GM21526 (cell line): ENCODE results near the gene B2M.
"Not testable (repeated sequence)": the region's sequence is repeated elsewhere in the genome, so short reads cannot be mapped to it uniquely, and the experiment has no call there.

ENCODE experiments used
- ATAC-seq: cut with Tn5 transposase; IDR thresholded peaks from one replicate; pipeline ENCODE4 v1.9.1; 2021; ENCODE audit warnings: moderate library complexity; ENCODE audit not compliant: unreplicated experiment, low FRiP score

B2M gene

GRCh38 chr15:44711096-44711742 lies at the start of gene B2M, which contains the start of gene PATL2:
Gene B2M, plus strand, starts transcription at chr15:44711517. Its CDS starts 30 bp downstream, at chr15:44711547.
Gene PATL2, minus strand, starts transcription at chr15:44711323. Its CDS starts 34,833 bp downstream, at chr15:44676490.
- peak; percentile 76 for ATAC-seq

- no peak for ATAC-seq
Observed at GRCh38 chr15:44661576-44661975, 49.7 kb upstream of the B2M start.

DNA sequence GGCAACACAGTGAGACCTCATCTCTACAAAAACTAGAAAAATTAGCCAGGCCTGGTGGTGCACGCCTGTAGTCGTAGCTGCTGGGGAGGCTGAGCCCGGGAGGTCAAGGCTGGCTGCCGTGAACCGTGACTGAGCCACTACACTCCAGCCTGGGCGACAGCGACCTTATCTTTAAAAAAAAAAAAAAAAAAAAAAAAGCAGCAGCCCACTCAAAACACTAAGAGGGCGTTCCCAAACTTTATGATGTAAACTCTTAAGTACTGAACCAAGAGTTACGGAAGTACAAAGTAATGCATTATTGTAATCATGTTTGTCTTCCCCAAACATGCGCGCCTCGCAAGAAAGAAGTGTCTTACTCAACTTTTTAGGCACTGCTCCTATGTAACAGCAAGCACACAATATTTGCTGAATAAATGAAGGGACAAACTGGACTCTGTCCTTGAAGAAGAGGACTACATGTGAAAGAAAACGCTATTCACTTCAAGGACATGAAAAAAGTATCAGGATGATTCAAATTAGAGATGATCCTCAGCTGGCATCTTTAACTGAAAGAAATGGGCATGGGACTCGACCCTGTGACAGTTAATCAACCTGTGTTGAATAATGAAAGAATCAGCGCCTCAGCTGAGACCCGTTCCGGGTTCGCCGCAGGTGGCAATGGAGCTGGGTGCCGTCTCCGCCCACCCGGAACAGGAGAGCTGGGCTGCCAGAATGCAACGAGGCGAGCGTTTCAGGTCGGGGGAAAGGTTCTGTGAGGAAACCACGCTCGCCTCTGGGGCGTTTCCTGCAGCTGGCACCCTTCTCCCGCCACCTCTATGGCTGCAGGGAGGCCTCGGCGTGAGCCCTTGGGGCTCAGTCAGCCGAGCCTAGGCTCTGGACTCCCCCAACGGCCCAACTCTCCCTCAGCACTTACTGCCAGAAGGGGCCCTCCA lies 48.6 kb upstream of the B2M start:
- peak; percentile 42 for ATAC-seq

- ATAC-seq, result peak; percentile 67
Observed at GRCh38 chr15:44663410-44664308, 47.7 kb upstream of the B2M start, which contains the start of gene SPG11. Gene SPG11, minus strand, starts transcription at chr15:44663662. Its CDS starts 15 bp downstream, at chr15:44663647.

DNA sequence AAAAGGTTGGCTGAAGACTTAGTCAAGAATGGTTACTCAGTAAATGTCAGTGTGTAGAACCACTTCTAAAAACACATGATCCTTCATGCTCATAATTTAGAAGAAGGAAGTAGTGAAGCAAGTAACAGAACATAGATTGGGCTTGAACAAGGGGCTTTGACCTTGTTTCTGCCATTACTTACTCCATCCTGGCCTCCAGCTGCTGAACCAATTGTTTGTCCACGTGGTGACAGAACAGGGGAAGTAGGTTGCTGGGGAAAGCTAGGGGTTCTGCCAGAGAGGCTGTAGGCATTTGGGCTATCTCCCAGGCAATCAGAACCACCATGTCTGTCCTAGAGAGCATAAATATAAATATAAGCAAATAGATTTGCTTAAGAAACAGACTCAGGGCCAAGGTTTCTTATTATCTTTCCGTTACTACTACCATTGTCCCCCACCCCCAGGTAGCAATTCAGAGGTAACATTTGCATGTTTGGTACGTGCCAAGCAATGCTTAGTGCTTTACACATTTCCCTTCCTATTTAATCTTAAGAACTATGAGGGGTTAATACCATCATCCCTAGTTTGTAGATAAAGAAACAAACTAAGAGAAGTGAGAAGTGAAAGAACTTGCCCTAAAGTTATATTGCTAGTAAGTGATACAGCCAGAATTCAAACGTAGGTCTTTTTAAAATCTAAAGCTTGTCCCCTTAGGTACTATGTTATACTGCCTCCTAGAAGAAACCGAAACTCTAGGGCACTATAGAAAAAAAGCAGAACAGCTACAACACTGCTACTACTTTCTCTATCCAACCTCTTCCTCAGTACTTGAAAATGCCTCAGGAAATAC lies 44.9 kb upstream of the B2M start:
- peak; percentile 28 for ATAC-seq

GRCh38 chr15:44667039-44667360 lies 44.3 kb upstream of the B2M start:
- no peak for ATAC-seq

DNA sequence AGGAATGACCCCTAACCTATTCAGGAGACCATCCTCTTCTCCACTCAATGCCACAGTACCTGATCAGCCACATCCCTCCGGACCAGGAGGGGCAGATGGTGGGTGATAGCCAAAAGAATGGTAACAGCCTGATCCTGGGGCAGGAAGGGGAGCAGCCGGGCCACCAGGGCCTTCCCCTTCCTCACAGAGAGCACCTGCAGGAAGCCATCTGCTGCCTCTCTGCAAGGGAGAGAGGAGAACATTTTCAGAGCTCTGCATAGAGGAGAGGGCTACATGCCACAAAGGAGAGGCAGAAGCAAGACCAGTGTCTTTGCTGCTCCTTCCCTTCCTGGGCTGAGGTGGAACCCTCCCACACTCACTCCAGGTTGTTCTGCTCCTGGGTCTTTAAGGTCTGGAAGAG lies 42.4 kb upstream of the B2M start:
- ATAC-seq, result no peak

GRCh38 chr15:44670087-44670950 lies 41.0 kb upstream of the B2M start:
- ATAC-seq, result no peak

DNA sequence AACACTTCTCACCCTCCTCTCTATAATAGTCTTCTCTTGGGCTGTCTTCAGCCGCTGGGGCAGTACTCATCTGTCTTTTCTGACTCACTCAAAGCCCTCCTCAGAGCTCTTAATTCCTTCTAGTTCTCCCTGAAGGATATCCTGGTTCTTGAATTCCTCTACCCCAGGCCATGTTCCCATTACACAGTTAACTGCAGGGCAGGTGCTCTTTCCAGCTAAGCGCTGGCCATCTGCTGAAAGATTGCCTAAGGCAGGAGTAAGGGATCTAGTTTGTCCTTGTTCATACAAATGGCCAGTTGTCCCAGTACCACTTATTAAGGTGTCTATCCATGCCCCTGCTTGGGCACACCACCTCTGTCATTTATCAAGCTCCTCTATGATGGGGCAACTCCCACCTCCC lies 37.7 kb upstream of the B2M start:
- no peak for ATAC-seq

DNA sequence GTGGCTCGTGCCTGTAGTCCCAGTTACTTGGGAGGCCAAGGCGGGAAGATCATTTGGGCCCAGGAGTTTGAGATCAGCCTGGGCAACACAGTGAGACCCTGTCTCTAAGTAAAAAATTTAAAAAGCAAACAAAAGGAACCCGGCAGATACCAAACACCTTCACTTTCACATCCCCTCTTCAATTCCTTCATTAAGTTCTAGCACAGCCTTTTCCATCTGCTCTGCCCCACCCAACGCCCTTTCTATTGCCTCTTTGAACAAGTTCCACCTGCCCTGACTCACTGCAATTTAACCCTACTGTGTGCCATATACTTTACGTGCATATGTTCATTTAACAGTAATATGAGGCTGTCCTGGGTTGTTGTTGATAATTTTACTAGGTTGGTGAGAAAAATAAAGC lies 35.4 kb upstream of the B2M start:
- no peak for ATAC-seq

GRCh38 chr15:44676676-44677075 lies 34.6 kb upstream of the B2M start:
- ATAC-seq, result no peak

DNA sequence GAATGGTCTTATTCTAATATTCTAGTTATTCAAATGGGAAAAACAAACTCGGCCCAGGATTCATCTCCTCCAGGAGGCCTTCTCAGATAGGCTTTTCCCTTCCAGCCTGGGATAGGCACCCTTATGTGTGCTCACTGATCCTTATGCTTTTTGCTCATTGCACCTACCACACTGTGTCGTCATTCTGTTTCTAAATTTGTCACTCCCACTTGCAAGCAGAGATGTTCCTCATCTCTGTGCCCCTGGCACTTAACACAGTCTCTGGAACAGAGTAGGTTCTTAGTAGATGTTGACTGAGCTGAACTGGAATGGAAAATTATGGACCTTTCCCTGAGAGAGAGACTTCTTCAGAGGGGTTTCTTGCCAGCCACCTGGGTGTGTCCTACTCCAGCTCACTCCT lies 29.1 kb upstream of the B2M start:
- no peak for ATAC-seq

DNA sequence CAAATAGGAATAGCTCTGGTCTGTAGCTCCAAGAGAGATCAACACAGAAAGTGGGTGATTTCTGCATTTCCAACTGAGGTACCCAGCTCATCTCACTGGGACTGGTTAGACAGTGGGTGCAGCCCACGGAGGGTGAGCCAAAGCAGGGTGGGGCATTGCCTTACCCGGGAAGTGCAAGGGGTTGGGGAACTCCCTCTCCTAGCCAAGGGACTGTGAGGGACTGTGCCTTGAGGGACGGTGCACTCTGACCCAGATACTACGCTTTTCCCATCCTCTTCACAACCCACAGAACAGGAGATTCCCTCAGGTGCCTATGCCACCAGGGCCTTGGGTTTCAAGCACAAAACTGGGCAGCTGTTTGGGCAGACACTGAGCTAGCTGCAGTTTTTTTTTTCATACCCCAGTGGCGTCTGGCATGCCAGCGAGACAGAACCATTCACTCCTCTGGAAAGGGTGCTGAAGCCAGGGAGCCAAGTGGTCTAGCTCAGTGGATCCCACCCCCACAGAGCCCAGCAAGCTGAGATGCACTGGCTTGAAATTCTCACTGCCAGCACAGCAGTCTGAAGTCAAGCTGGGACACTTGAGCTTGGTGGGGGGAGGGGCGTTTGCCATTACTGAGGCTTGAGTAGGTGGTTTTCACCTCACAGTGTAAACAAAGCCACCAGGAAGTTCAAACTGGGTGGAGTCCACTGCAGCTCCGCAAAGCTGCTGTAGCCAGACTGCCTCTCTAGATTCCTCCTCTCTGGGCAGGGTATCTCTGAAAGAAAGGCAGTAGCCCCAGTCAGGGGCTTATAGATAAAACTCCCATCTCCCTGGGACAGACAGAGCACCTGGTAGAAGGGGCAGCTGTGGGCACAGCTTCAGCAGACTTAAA lies 28.3 kb upstream of the B2M start:
- not testable (repeated sequence) for ATAC-seq

- not testable (repeated sequence) for ATAC-seq
Observed at GRCh38 chr15:44689318-44689717, 22.0 kb upstream of the B2M start.

DNA sequence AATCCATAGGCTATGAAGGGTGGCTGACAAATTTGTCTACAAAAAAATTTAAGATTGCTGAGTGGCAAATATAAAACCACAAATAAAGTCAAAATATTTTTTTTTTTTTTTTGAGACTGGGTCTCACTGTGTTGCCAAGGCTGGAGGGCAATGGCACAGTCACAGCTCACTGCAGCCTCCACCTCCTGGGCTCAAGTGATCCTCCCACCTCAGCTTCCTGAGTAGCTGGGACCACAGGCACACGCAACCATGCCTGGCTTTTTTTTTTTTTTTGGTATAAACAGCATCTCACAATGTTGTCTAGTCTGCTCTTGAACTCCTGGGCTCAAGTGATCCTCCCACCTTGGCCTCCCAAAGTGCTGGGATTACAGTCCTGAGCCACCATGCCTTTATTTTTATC lies 21.1 kb upstream of the B2M start:
- not testable (repeated sequence) for ATAC-seq

DNA sequence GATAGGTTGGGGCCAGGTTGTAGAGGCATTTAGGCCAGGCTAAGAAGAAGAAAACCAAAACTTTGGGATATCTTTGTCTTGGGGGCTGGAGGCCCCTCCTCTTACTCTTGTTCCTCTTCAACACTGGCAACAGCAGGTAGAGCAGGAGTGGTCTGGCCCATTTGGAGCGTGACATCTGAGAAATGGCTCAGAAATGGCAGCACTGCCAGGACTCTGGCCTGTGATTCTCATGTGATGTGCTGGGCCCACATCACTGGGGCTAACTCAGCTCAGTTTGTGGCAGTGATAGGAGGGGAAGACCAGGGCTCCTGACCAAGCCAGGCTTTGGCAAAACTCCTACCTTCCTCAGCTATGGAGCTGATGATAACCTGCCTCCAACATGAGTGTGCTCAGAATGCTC lies 18.7 kb upstream of the B2M start:
- ATAC-seq, result no peak

DNA sequence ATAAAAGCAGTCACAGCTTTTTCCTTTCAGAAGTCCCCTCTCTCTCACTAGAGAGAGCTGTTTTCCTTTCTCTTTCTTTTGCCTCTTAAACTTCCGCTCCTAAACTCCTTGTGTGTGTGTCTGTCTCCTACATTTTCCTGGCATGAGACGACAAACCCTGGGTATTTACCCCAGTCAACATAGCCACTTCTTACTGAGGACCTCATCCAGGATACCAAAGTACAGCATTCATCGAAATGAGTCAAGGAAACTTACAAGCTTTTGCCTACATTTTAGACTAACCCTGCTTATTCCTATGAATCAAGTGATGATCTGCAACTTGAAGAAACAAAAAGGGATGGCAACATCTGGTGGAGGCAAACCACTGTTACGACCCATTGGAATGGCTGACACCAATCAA lies 16.9 kb upstream of the B2M start:
- no peak for ATAC-seq

- no peak for ATAC-seq
Observed at GRCh38 chr15:44695294-44695693, 16.0 kb upstream of the B2M start.
